ENCODE results near the gene FBXL12. TPM values are rescaled to one million over a fixed set of nuclear protein-coding genes. Genes with fewer than 3 reads are reported as not detected.
A peak's percentile ranks its signal among the peaks of the same experiment; 100 is the strongest.
"Not testable (repeated sequence)": the region's sequence is repeated elsewhere in the genome, so short reads cannot be mapped to it uniquely, and the experiment has no call there.

Gene FBXL12
- total and polyA plus RNA-seq, 5 donors from 2014 or later = 7.8 to 34.8 (median 9.7) TPM

DNA sequence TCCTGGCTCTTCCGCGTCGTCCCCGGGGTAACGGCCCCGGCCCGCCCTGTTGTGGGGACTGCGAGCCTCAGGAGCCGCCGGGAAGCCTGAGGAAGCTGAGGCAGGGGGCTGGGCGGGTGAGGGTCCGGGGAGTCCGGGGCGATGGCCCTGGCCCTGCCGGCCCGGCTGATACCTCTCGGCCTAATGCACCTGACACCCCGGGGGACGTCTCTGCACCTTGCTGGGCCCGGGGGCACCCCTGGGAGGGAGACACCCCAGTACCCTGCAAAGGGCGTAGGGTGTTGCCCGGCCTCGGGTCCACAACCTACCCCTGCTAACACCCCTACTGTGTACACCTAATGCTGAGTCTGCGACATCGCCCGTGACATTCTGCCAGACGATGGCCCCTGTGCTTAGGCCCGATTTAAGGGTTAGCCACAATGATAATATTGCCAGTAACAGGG, 16.6 kb upstream of the FBXL12 start:
- peaks cover 10% of the 10 kb centered on the region for H3K36me3 Mint-ChIP-seq
- Histone ChIP-seq H3K27ac (ENCODE audit: insufficient read depth, low read length, poor library complexity, severe bottlenecking) (peak overlapping the region; percentile 63), H3K27me3 (ENCODE audit: control insufficient read depth, insufficient read depth, low read length) (no peaks in the 10 kb centered on the region), H3K4me3 (ENCODE audit: low read depth, low read length) (peak overlapping the region; percentile 77), H3K36me3 (ENCODE audit: control insufficient read depth, insufficient read depth, low read length) (peaks cover 33% of the 10 kb centered on the region), H3K9me3 (ENCODE audit: control insufficient read depth in 2 of 2, low read length in 2 of 2) (no peaks in the 10 kb centered on the region), H3K4me1 (ENCODE audit: control insufficient read depth, insufficient read depth, low read length, poor library complexity, severe bottlenecking) (peaks cover 19% of the 10 kb centered on the region)
- ATAC-seq (ENCODE audit: low read depth in 2 of 2) = peak in 1 of 2 donors; percentile 0
- H3K27me3 Mint-ChIP-seq = no peaks in the 10 kb centered on the region
- H3K27ac Mint-ChIP-seq = peak overlapping the region in 2 of 3 donors; percentile 73 to 85
- no peak for DNase-seq
- no peaks in the 10 kb centered on the region for H3K9me3 Mint-ChIP-seq
- peak overlapping the region; percentile 79 to 98 (median 93) for H3K4me3 Mint-ChIP-seq
- peaks cover 5 to 32% (median 16%) of the 10 kb centered on the region in 4 donors for H3K4me1 Mint-ChIP-seq

DNA sequence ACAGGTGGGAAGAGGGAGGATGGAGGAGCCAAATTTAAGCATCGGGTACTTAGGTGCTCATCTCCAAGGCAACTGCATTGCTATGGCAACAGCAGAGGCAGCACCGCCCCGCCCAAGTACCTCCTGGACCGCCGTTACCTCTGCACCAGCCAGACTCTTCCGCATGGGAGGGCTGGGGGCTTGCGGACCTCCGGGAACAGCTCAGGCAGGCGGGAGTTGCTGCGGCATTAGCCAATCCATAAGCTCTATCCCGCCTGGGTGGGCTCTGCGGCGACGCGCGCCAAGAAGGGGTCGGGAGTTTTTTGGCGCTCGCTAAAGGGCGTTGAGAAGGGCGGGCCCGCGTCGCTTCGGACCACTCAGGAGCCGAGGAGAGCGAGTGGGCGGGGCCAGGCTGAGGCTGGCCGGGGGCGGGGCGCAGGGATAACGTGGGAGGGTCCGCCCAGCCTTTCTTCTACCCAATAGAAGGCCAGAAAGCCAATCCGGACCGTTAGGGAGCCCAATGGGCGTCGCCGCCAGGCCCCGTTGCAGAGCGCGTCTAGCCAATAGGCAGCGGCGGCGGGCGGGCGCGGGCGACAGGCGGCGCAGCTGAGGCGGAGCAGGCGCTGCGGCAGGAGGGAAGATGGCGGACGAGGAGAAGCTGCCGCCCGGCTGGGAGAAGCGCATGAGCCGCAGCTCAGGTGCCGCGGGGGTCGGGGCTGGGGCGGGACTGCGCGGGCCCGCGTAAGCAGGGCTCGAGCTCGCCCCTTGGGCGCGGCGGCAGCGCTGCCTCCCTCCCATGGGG, 16.0 kb upstream of the FBXL12 start, which contains the start of gene PIN1:
Gene PIN1, plus strand, starts transcription at position 593 of the 781 bp plus-strand sequence. Its CDS starts 27 bp downstream, at position 620.
- Mint-ChIP-seq H3K4me1 (peaks cover 5 to 32% (median 19%) of the 10 kb centered on the region in 4 donors), H3K27ac (peak within 1 kb of the TSS; percentile 93 to 95 (median 94)), H3K27me3 (no peaks in the 10 kb centered on the region), H3K36me3 (peaks cover 7% of the 10 kb centered on the region), H3K9me3 (no peaks in the 10 kb centered on the region), H3K4me3 (peak within 1 kb of the TSS; percentile 94 to 99 (median 96))
- Histone ChIP-seq H3K9me3 (ENCODE audit: control insufficient read depth in 2 of 2, low read length in 2 of 2) (no peaks in the 10 kb centered on the region), H3K4me3 (ENCODE audit: low read depth, low read length) (peak within 1 kb of the TSS; percentile 77), H3K27ac (ENCODE audit: insufficient read depth, low read length, poor library complexity, severe bottlenecking) (peak within 1 kb of the TSS; percentile 77), H3K36me3 (ENCODE audit: control insufficient read depth, insufficient read depth, low read length) (peaks cover 31% of the 10 kb centered on the region), H3K27me3 (ENCODE audit: control insufficient read depth, insufficient read depth, low read length) (no peaks in the 10 kb centered on the region), H3K4me1 (ENCODE audit: control insufficient read depth, insufficient read depth, low read length, poor library complexity, severe bottlenecking) (peaks cover 19% of the 10 kb centered on the region)
- peak; percentile 99 for DNase-seq
- ATAC-seq (ENCODE audit: low read depth in 2 of 2) = peak; percentile 97

DNA sequence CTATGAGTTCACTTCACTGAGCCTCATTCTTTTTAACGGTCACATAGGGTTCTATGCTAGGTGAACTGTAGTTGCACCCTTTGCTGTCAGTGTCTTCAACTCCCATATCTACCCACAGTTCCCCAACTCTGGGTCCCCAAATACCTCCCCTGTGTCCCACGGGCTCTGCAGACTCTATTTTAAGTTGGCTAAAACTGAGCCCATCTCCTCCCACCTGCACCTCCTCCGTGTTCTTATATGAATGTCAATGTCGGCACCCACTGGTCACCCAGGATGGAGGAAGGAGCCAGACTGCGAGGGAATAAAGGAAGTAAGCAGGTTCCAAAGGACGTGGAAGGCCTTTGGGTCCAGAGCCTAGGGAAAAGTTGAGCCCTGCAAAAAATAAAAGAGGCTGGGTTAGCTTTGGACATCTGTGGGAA, 15.4 kb upstream of the FBXL12 start:
- DNase-seq = no peak
- no peak for ATAC-seq (ENCODE audit: low read depth in 2 of 2)
- Mint-ChIP-seq H3K36me3 (peaks cover 5% of the 10 kb centered on the region), H3K4me3 (peak overlapping the region; percentile 94 to 99 (median 96)), H3K9me3 (no peaks in the 10 kb centered on the region), H3K4me1 (peaks cover 5 to 33% (median 22%) of the 10 kb centered on the region in 4 donors), H3K27ac (peak overlapping the region; percentile 93 to 95 (median 94)), H3K27me3 (no peaks in the 10 kb centered on the region)
- Histone ChIP-seq H3K4me3 (ENCODE audit: low read depth, low read length) (peak overlapping the region; percentile 29), H3K36me3 (ENCODE audit: control insufficient read depth, insufficient read depth, low read length) (peaks cover 28% of the 10 kb centered on the region), H3K9me3 (ENCODE audit: control insufficient read depth in 2 of 2, low read length in 2 of 2) (no peaks in the 10 kb centered on the region), H3K27me3 (ENCODE audit: control insufficient read depth, insufficient read depth, low read length) (no peaks in the 10 kb centered on the region), H3K27ac (ENCODE audit: insufficient read depth, low read length, poor library complexity, severe bottlenecking) (peak overlapping the region; percentile 77), H3K4me1 (ENCODE audit: control insufficient read depth, insufficient read depth, low read length, poor library complexity, severe bottlenecking) (peaks cover 19% of the 10 kb centered on the region)

DNA sequence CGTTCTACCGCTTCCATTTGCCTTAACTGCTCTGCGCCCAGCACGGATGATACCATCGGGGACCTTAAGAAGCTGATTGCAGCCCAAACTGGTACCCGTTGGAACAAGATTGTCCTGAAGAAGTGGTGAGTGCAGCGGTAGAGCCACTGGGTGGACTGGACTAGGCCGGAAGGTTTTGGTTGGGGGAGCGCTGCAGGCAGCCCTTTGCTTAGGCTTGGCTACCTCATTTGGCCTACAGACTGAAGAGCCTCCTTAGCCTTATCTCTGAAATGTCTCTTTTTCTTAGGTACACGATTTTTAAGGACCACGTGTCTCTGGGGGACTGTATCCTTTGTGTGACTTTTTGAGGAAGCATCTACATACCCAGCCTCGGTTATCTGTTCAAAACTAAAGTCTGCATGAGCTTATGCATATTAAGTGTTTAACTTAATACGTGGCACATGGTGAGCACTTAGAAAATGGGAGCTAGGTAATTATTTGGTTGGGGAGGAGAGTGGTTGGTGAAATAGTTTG, 9.7 kb upstream of the FBXL12 start:
- Histone ChIP-seq H3K9me3 (ENCODE audit: control insufficient read depth in 2 of 2, low read length in 2 of 2) (no peaks in the 10 kb centered on the region), H3K27ac (ENCODE audit: insufficient read depth, low read length, poor library complexity, severe bottlenecking) (no peak overlapping the region), H3K4me1 (ENCODE audit: control insufficient read depth, insufficient read depth, low read length, poor library complexity, severe bottlenecking) (peaks cover 27% of the 10 kb centered on the region), H3K36me3 (ENCODE audit: control insufficient read depth, insufficient read depth, low read length) (peaks cover 9% of the 10 kb centered on the region), H3K4me3 (ENCODE audit: low read depth, low read length) (peak overlapping the region; percentile 85), H3K27me3 (ENCODE audit: control insufficient read depth, insufficient read depth, low read length) (no peaks in the 10 kb centered on the region)
- H3K4me3 Mint-ChIP-seq = peak overlapping the region; percentile 97 to 100 (median 99)
- H3K27me3 Mint-ChIP-seq = peaks cover 5% of the 10 kb centered on the region
- H3K36me3 Mint-ChIP-seq = peaks cover 7% of the 10 kb centered on the region
- ATAC-seq (ENCODE audit: low read depth in 2 of 2) (no peak), DNase-seq (no peak)
- H3K4me1 Mint-ChIP-seq = peaks cover 6 to 35% (median 24%) of the 10 kb centered on the region in 4 donors
- peak overlapping the region; percentile 9 to 100 (median 91) for H3K27ac Mint-ChIP-seq
- H3K9me3 Mint-ChIP-seq = no peaks in the 10 kb centered on the region

DNA sequence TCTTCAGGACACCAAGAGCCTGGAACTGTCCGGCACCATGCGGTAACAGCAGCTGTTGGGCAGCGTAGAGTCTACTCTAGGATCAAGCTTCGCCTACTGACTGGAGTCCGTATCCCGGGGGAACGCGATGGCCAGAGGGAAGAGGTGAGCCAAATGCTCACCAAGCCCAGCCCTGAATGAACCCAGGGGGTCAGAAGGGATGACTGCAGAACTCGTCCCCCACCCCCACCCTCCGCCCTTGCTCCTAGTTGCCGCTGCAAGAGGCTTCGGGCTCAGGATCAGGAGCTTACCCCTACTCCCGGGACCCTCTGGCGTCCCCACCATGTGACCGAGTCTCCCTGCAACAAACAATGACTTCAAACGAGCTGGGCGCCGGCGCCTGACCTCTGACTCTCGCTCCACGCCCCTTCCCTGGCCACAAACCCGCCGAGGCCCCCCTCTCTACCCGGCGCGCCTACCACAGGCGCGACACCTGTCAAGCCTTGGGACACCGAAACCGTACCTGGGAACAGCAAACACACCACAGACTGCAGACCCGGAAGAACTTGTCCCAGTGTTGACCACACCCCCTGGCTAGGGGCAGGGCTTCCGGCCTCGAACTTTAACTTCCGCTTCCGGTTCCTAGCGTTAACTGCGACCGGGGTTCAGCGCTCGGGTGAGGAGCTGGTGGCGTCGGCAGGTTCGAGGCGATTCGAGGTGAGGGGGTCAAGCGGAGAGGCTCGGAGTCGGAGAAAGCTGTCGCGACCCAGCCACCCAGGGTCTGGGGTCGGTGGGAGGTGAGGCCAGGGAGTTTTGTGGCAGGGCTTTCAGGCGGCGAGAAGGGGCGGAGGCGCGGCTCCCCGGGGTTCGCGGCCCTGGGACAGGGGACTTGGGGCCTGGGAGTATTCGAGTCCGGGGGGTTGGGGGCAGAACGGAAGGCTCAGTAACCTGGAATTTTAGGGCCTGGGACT, 8.7 kb upstream of the FBXL12 start, which contains the start of gene UBL5:
Gene UBL5, plus strand, starts transcription at position 630 of the 950 bp plus-strand sequence. CDS start 420 bp downstream, outside the sequence.
- H3K27me3 Mint-ChIP-seq = peaks cover 5% of the 10 kb centered on the region
- DNase-seq = peak; percentile 87 to 95 (median 89)
- Histone ChIP-seq H3K4me3 (ENCODE audit: low read depth, low read length) (peak within 1 kb of the TSS; percentile 85), H3K27ac (ENCODE audit: insufficient read depth, low read length, poor library complexity, severe bottlenecking) (peak within 1 kb of the TSS; percentile 76), H3K9me3 (ENCODE audit: control insufficient read depth in 2 of 2, low read length in 2 of 2) (no peaks in the 10 kb centered on the region), H3K27me3 (ENCODE audit: control insufficient read depth, insufficient read depth, low read length) (no peaks in the 10 kb centered on the region), H3K4me1 (ENCODE audit: control insufficient read depth, insufficient read depth, low read length, poor library complexity, severe bottlenecking) (peaks cover 27% of the 10 kb centered on the region), H3K36me3 (ENCODE audit: control insufficient read depth, insufficient read depth, low read length) (peaks cover 9% of the 10 kb centered on the region)
- H3K9me3 Mint-ChIP-seq = no peaks in the 10 kb centered on the region
- peak within 1 kb of the TSS; percentile 91 to 100 (median 100) for H3K27ac Mint-ChIP-seq
- ATAC-seq (ENCODE audit: low read depth in 2 of 2) = peak; percentile 96 to 98
- peak within 1 kb of the TSS; percentile 97 to 100 (median 99) for H3K4me3 Mint-ChIP-seq
- peaks cover 9% of the 10 kb centered on the region for H3K36me3 Mint-ChIP-seq
- H3K4me1 Mint-ChIP-seq = peaks cover 6 to 38% (median 24%) of the 10 kb centered on the region in 4 donors

DNA sequence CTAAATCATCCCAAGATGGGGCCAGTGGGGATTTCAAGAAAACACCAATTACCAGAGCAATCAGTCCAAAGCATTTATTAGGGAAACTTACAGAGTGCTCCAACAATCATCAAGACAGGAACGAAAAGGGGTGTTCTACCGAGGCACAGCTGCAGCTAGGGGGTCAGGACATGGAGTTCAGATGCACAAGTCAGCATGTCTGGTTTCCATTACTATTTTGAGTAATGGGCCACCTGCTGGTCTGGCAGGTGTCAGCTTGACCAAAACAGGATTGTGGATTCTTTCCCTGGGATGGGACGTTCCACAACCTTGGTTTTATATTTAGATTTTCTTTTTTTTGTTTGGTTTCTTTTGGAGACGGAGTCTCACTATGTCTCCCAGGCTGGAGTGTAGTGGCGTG, 4.9 kb upstream of the FBXL12 start:
- H3K4me1 Mint-ChIP-seq = peaks cover 6 to 42% (median 22%) of the 10 kb centered on the region in 4 donors
- H3K27me3 ChIP-seq (ENCODE audit: control insufficient read depth, insufficient read depth, low read length) = no peaks in the 10 kb centered on the region
- no peaks in the 10 kb centered on the region for H3K9me3 ChIP-seq (ENCODE audit: control insufficient read depth in 2 of 2, low read length in 2 of 2)
- no peaks in the 10 kb centered on the region for H3K9me3 Mint-ChIP-seq
- H3K4me3 Mint-ChIP-seq = peak overlapping the region in 1 of 4 donors; percentile 85
- ATAC-seq (ENCODE audit: low read depth in 2 of 2) = no peak
- peak overlapping the region in 1 of 3 donors; percentile 41 for H3K27ac Mint-ChIP-seq
- peaks cover 9% of the 10 kb centered on the region for H3K36me3 Mint-ChIP-seq
- H3K27ac ChIP-seq (ENCODE audit: insufficient read depth, low read length, poor library complexity, severe bottlenecking) = no peak overlapping the region
- no peak overlapping the region for H3K4me3 ChIP-seq (ENCODE audit: low read depth, low read length)
- no peaks in the 10 kb centered on the region for H3K36me3 ChIP-seq (ENCODE audit: control insufficient read depth, insufficient read depth, low read length)
- no peak for DNase-seq
- peaks cover 5% of the 10 kb centered on the region for H3K27me3 Mint-ChIP-seq
- peaks cover 28% of the 10 kb centered on the region for H3K4me1 ChIP-seq (ENCODE audit: control insufficient read depth, insufficient read depth, low read length, poor library complexity, severe bottlenecking)

DNA sequence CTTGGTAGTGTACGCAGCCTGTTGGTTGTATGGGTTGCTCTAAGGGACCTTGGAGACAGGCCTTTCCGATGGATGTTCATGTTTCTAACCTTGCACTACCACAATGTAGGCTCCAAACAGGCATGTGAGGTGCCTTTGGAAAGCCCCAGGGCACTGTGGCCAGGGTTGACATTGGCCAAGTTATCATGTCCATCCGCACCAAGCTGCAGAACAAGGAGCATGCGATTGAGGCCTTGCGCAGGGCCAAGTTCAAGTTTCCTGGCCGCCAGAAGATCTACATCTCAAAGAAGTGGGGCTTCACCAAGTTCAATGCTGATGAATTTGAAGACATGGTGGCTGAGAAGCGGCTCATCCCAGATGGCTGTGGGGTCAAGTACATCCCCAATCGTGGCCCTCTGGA, 1.2 kb upstream of the FBXL12 start:
- Mint-ChIP-seq H3K4me1 (peaks cover 10 to 39% (median 20%) of the 10 kb centered on the region in 4 donors), H3K36me3 (peaks cover 13% of the 10 kb centered on the region), H3K4me3 (peak overlapping the region in 3 of 4 donors; percentile 91 to 95 (median 92)), H3K27ac (peak overlapping the region in 2 of 3 donors; percentile 20 to 93)
- peaks cover 16% of the 10 kb centered on the region for H3K4me1 ChIP-seq (ENCODE audit: control insufficient read depth, insufficient read depth, low read length, poor library complexity, severe bottlenecking)
- H3K27ac ChIP-seq (ENCODE audit: insufficient read depth, low read length, poor library complexity, severe bottlenecking) = peak overlapping the region; percentile 99
- H3K9me3 Mint-ChIP-seq; H3K27me3 Mint-ChIP-seq; H3K9me3 ChIP-seq (ENCODE audit: control insufficient read depth in 2 of 2, low read length in 2 of 2); ATAC-seq (ENCODE audit: low read depth in 2 of 2); H3K27me3 ChIP-seq (ENCODE audit: control insufficient read depth, insufficient read depth, low read length); H3K36me3 ChIP-seq (ENCODE audit: control insufficient read depth, insufficient read depth, low read length); DNase-seq: not testable (repeated sequence)
- peak overlapping the region; percentile 66 for H3K4me3 ChIP-seq (ENCODE audit: low read depth, low read length)
